Hepatocyte (in vitro differentiated cells): ENCODE data around the gene CUX1. TPM values are rescaled to one million over a fixed set of nuclear protein-coding genes. Genes with fewer than 3 reads are reported as not detected.

Source experiments
- DNase-seq: peaks from one replicate; pipeline ENCODE4 v3.0.0-alpha.2; 2016; ENCODE audit warnings: low spot score
- H2AFZ ChIP-seq: fragments of 200-600 bp; sonication (generic); 2 replicates; pipeline ENCODE4 v1.6.0; 2016; ENCODE audit warnings: antibody characterized with exemption, mild to moderate bottlenecking
- H3K27ac ChIP-seq: fragments of 200-600 bp; sonication (generic); 2 replicates; pipeline ENCODE4 v1.5.1; 2016; ENCODE audit warnings: mild to moderate bottlenecking
- H3K27me3 ChIP-seq: fragments of 200-600 bp; sonication (generic); 2 replicates; pipeline ENCODE4 v1.6.1; 2016
- H3K36me3 ChIP-seq: fragments of 200-600 bp; sonication (generic); replicated peaks from 2 replicates; pipeline ENCODE4 v1.5.1; 2016; ENCODE audit warnings: low read depth; ENCODE audit not compliant: insufficient read depth
- H3K4me1 ChIP-seq: fragments of 200-600 bp; sonication (generic); 2 replicates; pipeline ENCODE4 v1.5.1; 2016; ENCODE audit warnings: mild to moderate bottlenecking, moderate library complexity; ENCODE audit not compliant: insufficient read depth
- H3K4me2 ChIP-seq: fragments of 200-600 bp; sonication (generic); 2 replicates; pipeline ENCODE4 v1.6.0; 2016
- H3K4me3 ChIP-seq: fragments of 200-600 bp; sonication (generic); 2 replicates; pipeline ENCODE4 v1.5.1; 2016; ENCODE audit warnings: mild to moderate bottlenecking
- H3K79me2 ChIP-seq: fragments of 200-600 bp; sonication (generic); 2 replicates; pipeline ENCODE4 v1.6.0; 2017; ENCODE audit warnings: mild to moderate bottlenecking
- H3K9me2 ChIP-seq: fragments of 200-600 bp; sonication (generic); replicated peaks from 2 replicates; pipeline ENCODE4 v1.6.0; 2017; ENCODE audit warnings: mild to moderate bottlenecking; ENCODE audit not compliant: insufficient read depth
- H3K9me3 ChIP-seq: fragments of 200-600 bp; sonication (generic); 2 replicates; pipeline ENCODE4 v1.5.1; 2016; ENCODE audit warnings: low read depth, mild to moderate bottlenecking
- H4K20me1 ChIP-seq: fragments of 200-600 bp; sonication (generic); 2 replicates; pipeline ENCODE4 v1.6.0; 2016; ENCODE audit warnings: mild to moderate bottlenecking; ENCODE audit not compliant: insufficient read depth, poor library complexity, severe bottlenecking
- EZH2 ChIP-seq: fragments of 200-600 bp; sonication (generic); IDR thresholded peaks from 2 replicates; pipeline ENCODE4 v1.6.1; 2016; ENCODE audit warnings: antibody characterized with exemption, mild to moderate bottlenecking, borderline replicate concordance
- EZH2phosphoT487 ChIP-seq: fragments of 200-600 bp; sonication (generic); IDR thresholded peaks from one replicate; pipeline ENCODE4 v1.6.1; 2018; ENCODE audit warnings: antibody characterized with exemption, mild to moderate bottlenecking, low read depth, moderate library complexity; ENCODE audit not compliant: unreplicated experiment, severe bottlenecking
- WGBS: methylation state at CpG from one replicate; pipeline ENCODE4 v1.1.6; 2016; ENCODE audit warnings: low lambda C conversion rate; ENCODE audit errors: missing lambda C conversion rate; 5-methylcytosine and 5-hydroxymethylcytosine counted together
- polyA plus RNA-seq: library from polyadenylated mRNA; unstranded; fragments of >200 nt; fragmentation: Nextera tagmentation; extraction: Ambion mirVana; gene quantifications from 2 replicates; pipeline ENCODE4 v1.2.1, GENCODE V29; 2016
- total RNA-seq: library from RNA; depleted of rRNA; stranded (reverse); fragments of >200 nt; gene quantifications from 2 replicates; pipeline ENCODE4 v1.2.3, GENCODE V29; 2014
- TF ChIP-seq, protein P1 (sequence below): fragments of 200-600 bp; sonication (generic); IDR thresholded peaks from 2 replicates; pipeline ENCODE4 v1.5.1; 2016; ENCODE audit warnings: antibody characterized with exemption, mild to moderate bottlenecking; ENCODE audit not compliant: poor library complexity

The CUX1 gene
- total and polyA plus RNA-seq, 2 experiments from 2014 or later: 60.1 to 76.8 TPM

DNA sequence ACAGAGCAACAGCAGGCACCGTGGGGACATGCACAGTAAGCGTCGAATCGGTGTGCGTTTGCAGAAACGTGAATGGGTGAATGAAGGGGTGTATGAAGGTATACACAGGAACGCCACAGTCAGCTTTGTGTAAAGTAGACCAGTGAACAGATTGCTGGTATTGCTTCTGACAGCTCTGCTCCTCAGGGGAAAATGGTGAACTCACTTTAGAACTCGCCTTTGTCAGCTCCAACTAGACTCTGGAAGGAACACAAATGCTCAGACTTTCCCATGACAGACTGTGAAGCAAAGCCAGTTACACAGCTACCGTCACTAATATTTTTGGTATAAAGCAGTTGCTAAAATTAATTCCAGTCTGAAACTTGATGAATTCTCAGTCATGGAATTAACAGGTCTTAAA lies 78.9 kb downstream of the CUX1 start:
- H3K79me2 ChIP-seq: peaks cover 97% of the 10 kb centered on the region
- peaks cover 23% of the 10 kb centered on the region for H3K4me1 ChIP-seq
- H4K20me1 ChIP-seq: peaks cover 82% of the 10 kb centered on the region
- no peak overlapping the region for H2AFZ ChIP-seq
- WGBS: 85% methylated on average over 9 of the region's 9 CpGs
- H3K27me3 ChIP-seq: no peaks in the 10 kb centered on the region
- DNase-seq: no peak
- H3K9me2 ChIP-seq: no peaks in the 10 kb centered on the region
- H3K36me3 ChIP-seq: no peaks in the 10 kb centered on the region
- H3K27ac ChIP-seq: no peak overlapping the region
- no peak overlapping the region for H3K4me2 ChIP-seq
- TF ChIP-seq EZH2 (no peak), EZH2phosphoT487 (no peak)
- TF ChIP-seq, protein P1, sequence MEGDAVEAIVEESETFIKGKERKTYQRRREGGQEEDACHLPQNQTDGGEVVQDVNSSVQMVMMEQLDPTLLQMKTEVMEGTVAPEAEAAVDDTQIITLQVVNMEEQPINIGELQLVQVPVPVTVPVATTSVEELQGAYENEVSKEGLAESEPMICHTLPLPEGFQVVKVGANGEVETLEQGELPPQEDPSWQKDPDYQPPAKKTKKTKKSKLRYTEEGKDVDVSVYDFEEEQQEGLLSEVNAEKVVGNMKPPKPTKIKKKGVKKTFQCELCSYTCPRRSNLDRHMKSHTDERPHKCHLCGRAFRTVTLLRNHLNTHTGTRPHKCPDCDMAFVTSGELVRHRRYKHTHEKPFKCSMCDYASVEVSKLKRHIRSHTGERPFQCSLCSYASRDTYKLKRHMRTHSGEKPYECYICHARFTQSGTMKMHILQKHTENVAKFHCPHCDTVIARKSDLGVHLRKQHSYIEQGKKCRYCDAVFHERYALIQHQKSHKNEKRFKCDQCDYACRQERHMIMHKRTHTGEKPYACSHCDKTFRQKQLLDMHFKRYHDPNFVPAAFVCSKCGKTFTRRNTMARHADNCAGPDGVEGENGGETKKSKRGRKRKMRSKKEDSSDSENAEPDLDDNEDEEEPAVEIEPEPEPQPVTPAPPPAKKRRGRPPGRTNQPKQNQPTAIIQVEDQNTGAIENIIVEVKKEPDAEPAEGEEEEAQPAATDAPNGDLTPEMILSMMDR: no peak
- H3K4me3 ChIP-seq: no peak overlapping the region
- H3K9me3 ChIP-seq: no peaks in the 10 kb centered on the region

DNA sequence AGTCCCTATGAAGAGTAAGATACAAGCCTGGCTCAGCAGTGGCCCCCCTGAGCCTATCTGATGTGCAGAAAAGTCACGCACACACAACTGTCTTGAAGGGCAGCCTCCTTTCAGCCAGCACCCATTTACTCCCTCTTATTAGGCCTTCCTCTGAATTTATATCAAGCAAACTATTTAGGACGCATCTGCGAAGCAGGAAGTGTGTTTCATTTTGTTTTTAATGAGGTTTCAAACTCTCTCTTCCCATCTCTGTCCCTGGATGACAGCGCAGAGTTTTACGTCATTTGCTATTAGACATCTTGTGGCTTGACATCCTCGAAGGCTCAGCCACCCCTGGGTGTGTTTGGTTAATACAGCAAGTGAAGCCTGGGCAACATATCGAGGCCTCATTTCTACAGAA lies 79.5 kb downstream of the CUX1 start:
- Histone ChIP-seq H3K4me3 (no peak overlapping the region), H2AFZ (no peak overlapping the region), H3K27ac (no peak overlapping the region), H3K79me2 (peaks cover 97% of the 10 kb centered on the region), H3K4me1 (peaks cover 24% of the 10 kb centered on the region), H3K36me3 (no peaks in the 10 kb centered on the region), H4K20me1 (peaks cover 81% of the 10 kb centered on the region), H3K9me2 (no peaks in the 10 kb centered on the region), H3K9me3 (no peaks in the 10 kb centered on the region), H3K4me2 (no peak overlapping the region), H3K27me3 (no peaks in the 10 kb centered on the region)
- WGBS: 84% methylated on average over 7 of the region's 7 CpGs
- no peak for DNase-seq
- TF ChIP-seq EZH2phosphoT487: no peak
- TF ChIP-seq, protein P1: no peak
- TF ChIP-seq EZH2: no peak

DNA sequence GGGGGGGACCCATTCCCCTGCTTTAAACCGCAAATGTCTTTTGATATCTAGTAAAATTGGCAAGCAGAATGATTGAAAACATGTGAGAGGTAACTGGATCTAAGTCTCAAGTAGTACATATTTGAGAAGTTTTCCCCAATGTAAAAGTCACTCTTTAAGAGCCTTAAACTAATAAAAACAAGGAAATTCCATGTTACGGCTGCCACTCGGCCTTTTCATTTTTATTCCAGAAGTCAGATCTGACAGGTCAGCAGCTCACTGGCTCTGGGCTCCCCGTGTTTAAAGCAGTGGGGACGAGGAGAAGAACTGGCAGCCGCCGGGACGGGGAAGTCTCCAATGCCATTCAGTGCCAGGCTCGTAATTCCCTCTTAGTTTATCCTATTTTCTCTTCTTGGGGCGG lies 80.7 kb downstream of the CUX1 start:
- Histone ChIP-seq H3K27me3 (no peaks in the 10 kb centered on the region), H3K4me3 (no peak overlapping the region), H3K9me2 (no peaks in the 10 kb centered on the region), H3K36me3 (no peaks in the 10 kb centered on the region), H3K27ac (peak overlapping the region; percentile 39), H3K4me2 (peak overlapping the region; percentile 43), H2AFZ (no peak overlapping the region), H3K4me1 (peaks cover 18% of the 10 kb centered on the region), H4K20me1 (peaks cover 83% of the 10 kb centered on the region), H3K79me2 (peaks cover 98% of the 10 kb centered on the region), H3K9me3 (no peaks in the 10 kb centered on the region)
- WGBS: 62% methylated on average over 10 of the region's 10 CpGs
- TF ChIP-seq, protein P1: no peak
- no peak for TF ChIP-seq EZH2phosphoT487
- TF ChIP-seq EZH2: no peak
- no peak for DNase-seq

DNA sequence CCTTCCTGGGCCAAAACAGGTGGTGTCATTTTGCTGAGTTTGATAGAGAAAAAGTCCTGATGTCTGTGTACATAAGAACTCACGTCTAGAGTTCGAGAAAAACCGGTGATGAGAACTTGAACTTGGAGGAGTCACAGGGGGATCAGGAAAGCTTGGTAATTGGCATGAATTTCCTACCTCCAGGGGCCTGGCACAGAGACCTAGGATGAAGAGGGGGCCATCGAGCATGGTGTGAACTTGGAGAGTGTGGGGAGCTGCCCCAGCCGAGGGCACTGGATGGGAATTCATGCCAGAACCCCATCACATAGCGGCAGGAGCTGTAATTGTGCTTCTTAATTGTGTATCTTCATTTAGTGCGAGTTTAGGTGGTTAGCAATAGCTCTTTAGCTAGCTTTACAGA lies 82.2 kb downstream of the CUX1 start:
- peak overlapping the region; percentile 53 for H3K4me2 ChIP-seq
- no peak overlapping the region for H3K27ac ChIP-seq
- WGBS: 88% methylated on average over 7 of the region's 7 CpGs
- H3K4me1 ChIP-seq: peaks cover 11% of the 10 kb centered on the region
- H2AFZ ChIP-seq: no peak overlapping the region
- peaks cover 98% of the 10 kb centered on the region for H3K79me2 ChIP-seq
- H3K4me3 ChIP-seq: no peak overlapping the region
- H3K27me3 ChIP-seq: no peaks in the 10 kb centered on the region
- H3K9me3 ChIP-seq: no peaks in the 10 kb centered on the region
- no peak for TF ChIP-seq EZH2phosphoT487
- no peak for TF ChIP-seq EZH2
- TF ChIP-seq, protein P1: no peak
- no peak for DNase-seq
- no peaks in the 10 kb centered on the region for H3K36me3 ChIP-seq
- H4K20me1 ChIP-seq: peaks cover 72% of the 10 kb centered on the region
- no peaks in the 10 kb centered on the region for H3K9me2 ChIP-seq
